Cardiac muscle cell (in vitro differentiated cells and primary cell): Measurements from ENCODE around the gene DDX54. TPM values are rescaled to one million over a fixed set of nuclear protein-coding genes. Genes with fewer than 3 reads are reported as not detected.
"Not testable (repeated sequence)": the region's sequence is repeated elsewhere in the genome, so short reads cannot be mapped to it uniquely, and the experiment has no call there.

Experiments used
- DNase-seq, 2 donors: peaks; one replicate each; pipeline versions ENCODE4 v3.0.0 to v3.0.0-alpha.2; 2010 to 2017; ENCODE audit warnings: low read depth in 1 of 2, low spot score in 1 of 2
- H3K27ac ChIP-seq: fragments of 200-600 bp; sonication (generic); 2 replicates; pipeline ENCODE4 v1.5.1; 2016
- H3K27me3 ChIP-seq: fragments of 200-600 bp; sonication (generic); 2 replicates; pipeline ENCODE4 v1.6.0; 2016; ENCODE audit warnings: control low read depth
- H3K36me3 ChIP-seq: fragments of 200-600 bp; sonication (generic); 2 replicates; pipeline ENCODE4 v1.5.1; 2016; ENCODE audit warnings: control low read depth
- H3K4me1 ChIP-seq: fragments of 200-600 bp; sonication (generic); 2 replicates; pipeline ENCODE4 v1.8.1; 2017; ENCODE audit warnings: low read depth, mild to moderate bottlenecking, mixed run types
- H3K4me3 ChIP-seq: fragments of 200-600 bp; sonication (generic); 2 replicates; pipeline ENCODE4 v1.5.1; 2016; ENCODE audit warnings: mild to moderate bottlenecking
- H3K9me3 ChIP-seq: fragments of 200-600 bp; sonication (generic); 2 replicates; pipeline ENCODE4 v1.5.1; 2017; ENCODE audit warnings: low read depth, mild to moderate bottlenecking, control low read depth
- CTCF ChIP-seq: IDR thresholded peaks from 2 replicates; pipeline ENCODE4 v1.5.1; 2012; ENCODE audit warnings: low read depth, mild to moderate bottlenecking, low read length
- polyA plus RNA-seq: library from polyadenylated mRNA; unstranded; fragments of >200 nt; fragmentation: Nextera tagmentation; extraction: Ambion mirVana; gene quantifications from 2 replicates; pipeline ENCODE4 v1.2.1, GENCODE V29; 2016
- total RNA-seq: library from RNA; depleted of rRNA; stranded (reverse); fragments of >200 nt; gene quantifications from 2 replicates; pipeline ENCODE4 v1.2.3, GENCODE V29; 2016

The DDX54 gene
- total and polyA plus RNA-seq, 2 experiments from 2014 or later: 49.2 to 148 TPM

GRCh38 chr12:113120670-113121370 lies 64.5 kb downstream of the DDX54 start:
- no peak for DNase-seq
- Histone ChIP-seq H3K27ac (no peak overlapping the region), H3K27me3 (no peaks in the 10 kb centered on the region), H3K9me3 (no peaks in the 10 kb centered on the region), H3K4me1 (no peaks in the 10 kb centered on the region), H3K36me3 (no peaks in the 10 kb centered on the region), H3K4me3 (no peak overlapping the region)
- TF ChIP-seq CTCF: no peak

- H3K27ac ChIP-seq: no peak overlapping the region
- no peak for DNase-seq
Measured at GRCh38 chr12:113119980-113120669, 65.2 kb downstream of the DDX54 start.

GRCh38 chr12:113118142-113118541 lies 67.1 kb downstream of the DDX54 start:
- Histone ChIP-seq H3K4me3 (no peak overlapping the region), H3K27ac (no peak overlapping the region), H3K27me3 (no peaks in the 10 kb centered on the region), H3K9me3 (no peaks in the 10 kb centered on the region), H3K4me1 (no peaks in the 10 kb centered on the region), H3K36me3 (no peaks in the 10 kb centered on the region)
- TF ChIP-seq CTCF: no peak
- DNase-seq: no peak

More at GRCh38 chr12:113119980-113120669, 65.2 kb downstream of the DDX54 start:
- no peaks in the 10 kb centered on the region for H3K36me3 ChIP-seq
- TF ChIP-seq CTCF: no peak
- no peaks in the 10 kb centered on the region for H3K27me3 ChIP-seq
- no peak overlapping the region for H3K4me3 ChIP-seq
- H3K4me1 ChIP-seq: no peaks in the 10 kb centered on the region
- no peaks in the 10 kb centered on the region for H3K9me3 ChIP-seq

GRCh38 chr12:113117684-113118083 lies 67.6 kb downstream of the DDX54 start:
- H3K9me3 ChIP-seq, H3K27me3 ChIP-seq, H3K27ac ChIP-seq, DNase-seq, H3K36me3 ChIP-seq, H3K4me1 ChIP-seq, H3K4me3 ChIP-seq: not testable (repeated sequence)

GRCh38 chr12:113116875-113117274 lies 68.4 kb downstream of the DDX54 start:
- DNase-seq: no peak
- H3K4me1 ChIP-seq: no peaks in the 10 kb centered on the region
- no peak for TF ChIP-seq CTCF
- H3K27me3 ChIP-seq: no peaks in the 10 kb centered on the region
- H3K27ac ChIP-seq: no peak overlapping the region
- no peak overlapping the region for H3K4me3 ChIP-seq
- H3K36me3 ChIP-seq: no peaks in the 10 kb centered on the region
- H3K9me3 ChIP-seq: no peaks in the 10 kb centered on the region

GRCh38 chr12:113115455-113116126 lies 69.7 kb downstream of the DDX54 start:
- Histone ChIP-seq H3K27me3 (no peaks in the 10 kb centered on the region), H3K27ac (no peak overlapping the region), H3K4me3 (no peak overlapping the region), H3K4me1 (no peaks in the 10 kb centered on the region), H3K36me3 (no peaks in the 10 kb centered on the region), H3K9me3 (no peaks in the 10 kb centered on the region)
- TF ChIP-seq CTCF: no peak
- no peak for DNase-seq
